GM18517 (cell line): ENCODE results near the gene SINHCAF.

Experiments used
- ATAC-seq: cut with Tn5 transposase; IDR thresholded peaks from one replicate; pipeline ENCODE4 v1.9.1; 2021; ENCODE audit warnings: mild to moderate bottlenecking, moderate library complexity; ENCODE audit not compliant: unreplicated experiment

The SINHCAF gene

GRCh38 chr12:31311634-31312258, 14.2 kb downstream of the SINHCAF start:
- no peak for ATAC-seq

- ATAC-seq, result no peak
Observed at GRCh38 chr12:31310488-31310887, 15.5 kb downstream of the SINHCAF start.

DNA sequence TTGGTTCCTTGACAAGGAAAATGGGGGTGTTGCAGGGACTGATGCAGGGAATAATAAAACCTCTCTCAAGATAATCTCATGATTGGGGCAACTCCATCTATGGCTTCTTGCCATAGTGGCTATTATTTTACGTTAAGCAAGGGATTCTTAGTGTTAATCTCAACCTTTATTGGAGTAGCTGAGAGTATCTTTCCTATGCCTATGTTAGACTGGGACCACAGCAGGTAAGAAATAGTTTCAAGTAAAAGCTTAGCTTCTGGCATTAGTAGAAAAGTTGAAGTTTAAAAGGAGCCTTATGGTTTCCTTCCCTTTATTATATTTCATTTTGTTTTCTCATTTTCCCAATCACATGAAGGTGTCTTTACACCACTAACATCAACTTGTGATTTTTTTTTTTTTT, 16.7 kb downstream of the SINHCAF start:
- no peak for ATAC-seq

GRCh38 chr12:31308116-31308515, 17.8 kb downstream of the SINHCAF start:
- no peak for ATAC-seq

GRCh38 chr12:31306866-31307265, 19.1 kb downstream of the SINHCAF start:
- ATAC-seq, result no peak

- ATAC-seq, result no peak
Observed at GRCh38 chr12:31303466-31303865, 22.5 kb downstream of the SINHCAF start.

- ATAC-seq, result no peak
Observed at GRCh38 chr12:31301311-31301710, 24.6 kb downstream of the SINHCAF start.

DNA sequence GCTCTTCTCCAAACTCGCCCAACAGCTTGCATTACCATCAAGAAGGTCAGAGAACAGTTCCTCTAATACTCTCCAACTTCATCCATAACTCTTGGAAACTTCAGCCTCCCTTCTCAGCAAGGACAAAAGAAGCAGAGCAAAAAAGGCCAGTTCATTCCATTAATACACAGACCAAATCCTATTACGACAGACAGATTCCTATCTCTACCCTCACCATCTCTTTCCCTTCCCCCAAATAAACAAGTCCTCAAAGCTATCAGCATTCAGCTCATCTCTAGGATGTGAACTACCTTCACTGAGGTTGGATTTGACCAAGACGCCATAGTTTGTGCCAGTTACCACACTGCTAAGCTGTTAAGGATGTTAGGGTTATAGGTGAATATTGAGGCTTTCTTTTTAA, 25.2 kb downstream of the SINHCAF start:
- ATAC-seq, result no peak

DNA sequence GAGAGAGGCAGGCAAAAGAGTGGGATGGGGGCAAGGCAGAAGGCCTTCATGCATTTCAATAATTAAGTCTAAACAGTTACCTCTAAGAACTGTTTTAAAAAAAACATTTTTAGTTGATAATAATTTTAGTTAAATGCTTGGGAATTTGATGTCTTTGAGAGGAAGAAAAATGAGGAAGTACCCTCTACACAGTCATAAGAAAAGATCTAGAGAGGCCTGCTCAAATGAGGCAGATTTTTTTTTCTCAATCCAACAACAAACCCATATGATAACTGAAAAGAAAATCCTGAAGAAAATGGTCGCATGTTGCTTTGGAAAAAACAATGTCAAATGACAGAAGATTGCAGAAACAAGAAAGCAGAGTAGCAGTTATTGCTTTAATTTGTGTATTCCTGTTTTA, 25.6 kb downstream of the SINHCAF start:
- no peak for ATAC-seq

DNA sequence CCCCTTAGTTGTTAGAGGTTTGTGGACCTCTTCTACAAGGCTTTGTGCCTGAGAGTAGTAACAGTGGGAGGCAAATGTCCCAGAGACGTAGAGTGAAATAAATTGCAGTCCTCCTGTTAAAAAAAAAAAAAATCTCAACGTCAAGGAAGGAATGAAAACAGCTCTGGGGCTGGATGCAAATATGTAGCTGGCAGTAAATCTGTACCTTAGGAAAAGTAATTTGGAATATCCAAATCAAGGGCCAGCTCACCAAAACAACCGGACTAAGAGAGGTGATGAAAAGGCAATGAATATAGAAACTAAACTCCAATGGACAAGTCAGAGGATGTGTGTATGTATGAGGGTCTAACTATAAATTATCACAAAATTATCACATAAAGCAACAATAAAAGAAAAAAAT, 27.0 kb downstream of the SINHCAF start:
- ATAC-seq, result peak; percentile 11

GRCh38 chr12:31298515-31298910, 27.4 kb downstream of the SINHCAF start:
- peak; percentile 26 for ATAC-seq

DNA sequence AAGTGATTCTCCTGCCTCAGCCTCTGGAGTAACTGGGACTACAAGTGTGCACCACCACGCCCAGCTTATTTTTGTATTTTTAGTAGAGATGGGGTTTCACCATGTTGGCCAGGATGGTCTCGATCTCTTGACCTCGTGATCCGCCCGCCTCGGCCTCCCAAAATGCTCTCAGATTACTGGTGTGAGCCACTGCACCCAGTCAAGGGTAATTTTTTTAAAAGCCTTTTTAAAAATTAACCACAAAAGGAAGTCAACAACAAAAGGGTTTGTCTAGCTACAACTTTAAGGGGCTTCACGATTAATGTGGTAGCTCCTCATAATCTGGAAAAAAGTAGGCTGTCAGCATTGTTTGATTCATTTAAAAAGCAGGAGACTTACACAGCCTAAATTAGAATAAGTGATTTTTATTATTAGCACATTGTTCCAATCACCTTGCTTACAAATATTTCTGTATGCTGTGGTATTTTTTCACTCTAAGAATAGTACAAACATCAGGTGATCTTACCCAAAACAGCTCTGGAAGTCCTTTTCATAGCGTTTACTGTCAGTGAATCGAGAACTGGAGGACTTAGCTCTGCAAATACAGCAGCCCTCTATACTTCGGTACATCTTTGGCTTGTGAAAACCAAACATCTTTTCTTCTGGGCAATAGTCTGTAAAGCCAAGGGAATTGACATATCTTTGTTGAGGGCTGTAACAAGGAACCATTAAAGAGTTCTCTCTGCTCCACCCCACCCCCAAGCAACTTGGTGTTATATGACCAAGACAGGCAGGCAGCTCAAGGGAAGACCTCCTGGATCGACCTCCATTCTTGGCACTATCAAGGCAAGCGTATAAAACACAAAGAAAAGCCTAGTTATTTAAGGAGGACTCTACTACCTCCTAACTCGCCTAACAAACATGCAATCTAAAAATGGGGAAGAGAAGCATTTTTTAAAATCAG, 28.1 kb downstream of the SINHCAF start:
- ATAC-seq, result peak; percentile 64

DNA sequence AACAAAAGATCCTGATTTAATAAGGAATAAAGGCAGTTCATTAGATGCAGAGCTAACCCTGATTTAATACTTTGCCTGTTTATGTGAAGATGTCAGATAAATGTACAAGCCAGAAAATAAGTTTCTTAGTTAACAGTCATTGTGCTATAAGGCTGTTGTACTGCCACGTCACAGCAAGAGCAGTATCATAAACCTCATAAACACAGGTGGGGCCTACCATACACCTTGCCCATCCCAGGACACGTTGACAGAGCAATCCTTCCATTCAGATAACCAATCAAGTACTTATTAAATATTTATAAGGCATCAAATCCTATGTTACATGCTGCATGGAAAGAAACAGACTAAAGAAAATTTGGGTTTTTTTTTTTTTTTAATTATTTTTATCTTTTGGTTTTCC, 36.5 kb downstream of the SINHCAF start:
- no peak for ATAC-seq

- ATAC-seq, result no peak
Observed at GRCh38 chr12:31288381-31288780, 37.6 kb downstream of the SINHCAF start.

DNA sequence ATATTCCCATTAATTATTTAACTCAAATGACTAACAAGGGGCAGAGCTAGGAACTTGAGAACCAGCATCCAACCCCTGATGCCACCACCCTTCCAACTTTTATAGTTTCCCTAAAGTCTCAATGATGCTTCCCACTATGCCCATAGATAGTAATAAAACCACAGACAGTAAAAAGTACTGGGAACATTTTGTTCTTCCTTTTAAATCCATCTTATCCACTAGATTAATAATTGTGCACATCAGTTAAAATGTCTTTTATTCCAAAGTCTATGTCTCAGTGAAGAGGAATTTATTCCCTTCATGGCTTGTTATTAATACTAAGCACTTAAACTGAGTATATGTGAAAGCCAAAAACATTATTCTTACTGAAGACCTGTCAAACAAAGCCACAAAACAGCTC, 45.8 kb downstream of the SINHCAF start:
- ATAC-seq, result no peak

DNA sequence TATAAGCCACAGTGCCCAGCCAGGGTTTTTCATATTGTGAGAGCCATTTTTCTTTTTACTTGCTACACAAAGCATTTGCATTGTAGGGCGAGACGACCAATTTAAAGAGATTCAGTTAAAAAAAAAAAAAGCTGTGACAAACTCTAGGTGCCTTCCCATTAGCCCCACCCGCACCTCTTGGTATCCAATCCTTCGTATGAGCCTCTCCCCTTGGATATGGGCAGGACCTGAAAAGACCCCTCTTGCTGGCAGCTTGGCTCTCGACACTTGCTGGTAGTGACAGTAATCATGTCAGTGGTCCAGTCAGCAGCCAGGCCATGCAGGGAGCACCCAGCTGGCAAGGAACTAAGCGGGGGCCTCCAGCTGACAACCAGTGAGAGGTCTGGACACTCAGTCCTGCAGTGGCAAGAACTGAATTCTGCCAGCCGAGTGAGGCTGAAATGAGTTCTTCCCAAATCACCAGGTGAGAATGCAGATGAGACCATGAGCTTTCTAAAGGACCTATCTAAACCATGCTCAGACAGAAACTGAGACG, 46.5 kb downstream of the SINHCAF start:
- ATAC-seq, result no peak

- no peak for ATAC-seq
Observed at GRCh38 chr12:31278832-31279231, 47.1 kb downstream of the SINHCAF start.

DNA sequence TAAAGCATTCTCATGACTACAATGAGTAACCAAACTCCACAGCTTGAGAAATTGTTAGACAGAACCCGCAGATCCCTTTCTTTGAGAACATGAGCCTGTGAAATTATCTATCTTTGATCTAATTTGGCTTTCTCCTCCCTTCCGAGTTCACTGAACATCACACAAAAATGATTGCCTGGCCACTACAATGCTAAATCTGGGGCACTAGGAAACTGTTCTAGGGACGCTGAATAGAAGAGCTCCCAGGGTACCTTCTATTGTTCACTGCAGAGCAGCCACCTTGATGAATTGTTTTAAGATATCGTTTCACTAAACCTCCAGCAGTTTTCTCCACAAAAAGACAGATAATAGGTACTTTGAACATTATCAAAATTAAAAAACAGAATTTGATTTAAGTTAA, 47.5 kb downstream of the SINHCAF start:
- ATAC-seq, result no peak

GRCh38 chr12:31277081-31277480, 48.9 kb downstream of the SINHCAF start:
- ATAC-seq, result no peak

DNA sequence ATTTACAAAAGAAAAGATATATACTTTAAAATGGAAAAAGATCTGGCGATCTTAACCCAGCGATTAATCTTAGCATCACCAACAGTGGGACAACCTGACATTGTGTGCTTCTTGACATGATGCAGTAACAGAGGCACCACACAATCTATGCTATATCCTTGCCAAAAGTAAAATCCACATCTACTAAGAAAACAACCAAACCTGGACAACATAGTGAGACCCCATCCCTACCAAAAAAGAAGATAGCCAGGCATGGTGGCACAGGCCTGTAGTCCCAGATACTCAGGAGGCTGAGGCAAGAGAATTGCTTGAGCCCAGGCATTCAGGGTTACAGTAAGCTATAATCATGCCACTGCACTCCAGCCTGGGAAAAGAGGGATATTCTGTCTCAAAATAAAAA, 50.5 kb downstream of the SINHCAF start:
- ATAC-seq, result no peak

GRCh38 chr12:31274520-31275300, 51.2 kb downstream of the SINHCAF start:
- ATAC-seq, result no peak
